NK-92 (cell line): ENCODE data around the gene IGF1R.

ENCODE experiments used
- DNase-seq: peaks from one replicate; lab custom pipeline; 2025; ENCODE audit not compliant: unreplicated experiment; lab: John Stamatoyannopoulos, UW

IGF1R gene

DNA sequence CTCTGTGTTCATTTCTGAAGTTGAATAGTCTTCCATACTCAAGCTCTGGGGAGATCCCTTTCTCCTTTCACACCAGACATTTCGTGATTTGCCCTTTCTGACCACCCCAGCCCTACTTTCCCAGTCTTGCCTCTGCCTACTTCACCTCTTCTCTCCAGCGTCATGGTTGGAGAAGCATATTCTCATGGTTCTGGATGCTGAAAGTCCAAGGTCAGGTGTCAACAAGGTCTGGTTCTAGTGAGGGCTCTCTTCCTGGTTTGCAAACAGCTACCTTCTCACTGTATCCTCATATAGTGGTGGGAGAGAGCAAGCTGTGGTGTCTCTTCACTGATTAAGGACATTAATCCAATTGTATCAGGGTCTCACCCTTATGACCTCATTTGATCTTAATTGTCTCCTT is 169.4 kb downstream of the IGF1R start:
- DNase-seq: no peak

DNA sequence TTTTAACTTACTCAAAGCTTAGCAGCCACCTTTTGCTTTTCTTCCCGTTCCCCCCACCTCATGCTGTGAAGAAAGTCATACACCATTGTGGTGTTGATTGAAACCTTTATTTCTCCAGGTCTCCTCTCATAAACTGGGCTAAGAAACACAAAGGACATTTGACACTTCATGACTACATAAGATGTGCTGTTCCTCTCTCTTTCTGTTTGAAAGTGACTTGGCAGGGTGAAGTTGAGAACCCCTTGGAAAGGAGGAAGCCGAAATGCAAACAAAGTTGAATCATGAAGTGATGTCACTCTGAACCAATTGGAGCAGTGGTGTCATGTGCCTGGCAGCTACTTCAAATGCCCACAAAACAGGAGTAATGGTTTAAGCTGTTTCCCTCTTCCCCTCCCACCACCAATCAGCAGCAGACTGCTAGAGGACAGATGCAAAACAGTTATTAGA is 174.7 kb downstream of the IGF1R start:
- DNase-seq: no peak

DNA sequence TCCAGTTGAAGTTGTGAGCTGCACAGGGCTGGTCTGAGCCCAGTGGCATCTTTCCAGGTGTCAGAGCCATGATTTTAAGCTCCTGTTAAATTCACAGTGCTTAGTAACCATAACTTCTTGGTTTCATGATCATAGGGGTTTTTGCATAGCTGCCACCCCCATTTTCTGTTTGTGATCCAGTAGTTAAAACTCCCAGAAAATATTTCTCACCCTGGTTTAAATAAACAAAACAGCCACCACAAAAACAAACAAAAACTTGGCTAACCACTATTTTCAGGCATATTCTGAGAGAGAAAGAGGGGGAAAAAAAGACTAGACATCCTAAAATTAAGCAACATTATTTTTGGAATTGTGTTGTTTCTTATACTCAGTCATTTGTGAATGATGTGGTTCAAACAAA is 175.3 kb downstream of the IGF1R start:
- DNase-seq: no peak

DNA sequence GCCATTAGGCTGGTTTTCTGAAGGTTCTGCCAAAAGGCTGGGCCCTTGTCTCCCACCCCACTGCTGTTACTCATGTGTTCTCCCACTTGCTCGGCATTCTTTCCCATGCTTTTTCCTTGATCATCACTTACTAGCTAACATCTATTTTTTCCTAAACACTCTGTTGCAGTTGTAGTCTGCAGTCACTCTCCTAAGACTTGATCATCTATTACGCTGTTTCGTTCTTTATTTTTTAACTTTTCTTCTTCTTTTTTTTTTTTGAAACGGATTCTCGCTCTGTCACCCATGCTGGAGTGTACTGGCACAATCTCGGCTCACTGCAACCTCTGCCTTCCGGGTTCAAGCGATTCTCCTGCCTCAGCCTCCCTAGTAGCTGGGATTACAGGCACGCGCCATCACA is 176.3 kb downstream of the IGF1R start:
- DNase-seq: no peak

DNA sequence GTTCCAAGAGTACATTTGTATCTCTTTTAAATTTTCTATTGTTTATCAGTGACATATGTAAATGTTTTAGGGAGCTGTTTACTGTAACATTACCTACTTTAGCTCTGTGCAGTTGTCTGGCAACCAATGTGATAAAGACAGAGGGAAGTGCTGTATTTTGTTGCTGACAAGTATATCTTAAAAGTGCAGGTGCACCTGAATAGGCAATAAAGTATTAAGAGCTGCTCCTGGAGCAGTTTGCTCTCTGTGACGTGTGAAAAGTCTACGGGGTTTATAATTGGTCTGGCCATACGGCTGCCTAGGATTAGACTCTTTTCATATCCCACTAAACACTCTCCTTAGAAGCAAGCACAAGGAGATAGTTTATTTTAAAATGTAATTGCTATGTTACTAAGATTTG is 178.3 kb downstream of the IGF1R start:
- DNase-seq: no peak

DNA sequence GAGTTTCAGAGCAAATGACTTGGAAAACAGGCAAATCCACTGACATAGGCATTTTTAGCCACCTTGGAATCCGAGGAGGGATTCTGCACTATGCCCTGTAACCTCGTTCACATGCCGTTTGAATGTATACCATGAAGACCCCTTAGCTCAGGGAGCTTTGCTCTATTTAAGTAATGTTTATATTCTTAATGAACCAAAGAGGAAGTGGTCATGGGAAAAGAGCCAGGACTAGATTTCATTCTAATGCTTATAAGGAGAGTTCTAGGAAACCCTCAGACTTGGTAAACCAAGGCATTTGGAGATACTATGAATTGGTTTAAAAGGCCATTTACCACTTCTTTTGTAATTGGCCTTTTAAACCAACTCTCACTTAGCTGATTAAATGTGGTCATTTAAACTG is 178.9 kb downstream of the IGF1R start:
- no peak for DNase-seq

DNA sequence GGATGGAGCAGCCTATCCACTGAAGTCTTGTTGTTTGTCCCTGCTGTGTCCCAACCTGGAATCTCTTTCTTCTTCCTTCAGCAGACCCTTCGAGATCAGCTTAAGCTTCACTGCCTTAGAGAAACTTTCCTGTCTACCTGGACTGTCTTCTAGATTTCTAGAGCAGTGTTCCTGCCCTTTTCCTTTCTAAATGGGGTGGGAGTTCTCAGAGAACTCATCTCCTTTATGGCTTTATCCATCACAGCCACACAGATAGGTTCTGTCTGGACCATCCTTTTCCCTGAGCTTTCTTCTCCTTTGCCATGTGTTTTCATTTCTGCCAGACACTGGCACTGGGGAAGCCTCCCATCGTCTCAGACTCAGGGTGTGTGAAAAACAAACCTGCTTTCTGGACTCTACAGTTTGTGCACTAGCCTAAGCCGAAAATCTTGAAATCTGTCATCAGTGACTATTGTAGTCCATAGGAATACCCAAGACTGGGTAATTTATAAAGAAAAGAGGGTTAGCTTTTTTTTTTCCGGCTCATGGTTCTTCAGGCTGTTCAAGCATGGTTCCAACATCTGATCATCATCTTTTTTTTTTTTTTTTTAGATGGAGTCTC is 181.8 kb downstream of the IGF1R start:
- no peak for DNase-seq

DNA sequence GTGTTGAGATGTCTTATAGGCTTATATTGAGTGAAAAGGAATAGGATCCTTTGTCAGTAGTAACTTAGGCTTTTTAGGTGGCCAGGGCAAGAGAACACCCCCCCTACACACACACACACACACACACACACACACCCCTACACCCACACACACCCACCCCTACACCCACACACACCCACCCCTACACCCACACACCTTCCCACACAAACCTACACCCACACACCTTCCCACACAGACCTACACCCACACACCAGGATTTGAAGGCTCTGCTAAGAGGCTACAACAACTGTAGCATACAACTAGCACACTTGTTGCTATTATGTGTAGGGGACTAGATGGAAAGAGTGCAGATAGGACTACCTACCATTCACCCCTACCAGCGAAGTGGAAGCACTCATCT is 186.6 kb downstream of the IGF1R start:
- DNase-seq: no peak

DNA sequence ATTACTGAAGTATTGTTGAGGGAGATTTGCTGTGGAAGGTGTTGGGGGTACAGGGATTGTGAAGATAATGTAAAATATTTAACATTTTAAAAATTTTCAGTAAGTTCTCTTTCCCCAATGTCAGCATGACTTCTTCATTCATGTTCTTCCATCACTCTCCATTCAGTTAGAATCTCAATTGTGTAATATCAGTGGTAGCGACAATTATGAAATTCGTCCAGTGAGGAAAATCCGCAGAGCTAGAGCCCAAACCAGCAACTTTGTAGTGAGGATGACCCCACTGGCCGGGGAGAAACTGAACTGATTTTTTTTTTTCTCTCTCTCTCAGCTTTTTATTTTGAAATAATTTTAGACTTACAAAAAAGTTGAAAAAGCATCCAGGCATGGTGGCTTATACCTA is 187.5 kb downstream of the IGF1R start:
- DNase-seq: no peak

DNA sequence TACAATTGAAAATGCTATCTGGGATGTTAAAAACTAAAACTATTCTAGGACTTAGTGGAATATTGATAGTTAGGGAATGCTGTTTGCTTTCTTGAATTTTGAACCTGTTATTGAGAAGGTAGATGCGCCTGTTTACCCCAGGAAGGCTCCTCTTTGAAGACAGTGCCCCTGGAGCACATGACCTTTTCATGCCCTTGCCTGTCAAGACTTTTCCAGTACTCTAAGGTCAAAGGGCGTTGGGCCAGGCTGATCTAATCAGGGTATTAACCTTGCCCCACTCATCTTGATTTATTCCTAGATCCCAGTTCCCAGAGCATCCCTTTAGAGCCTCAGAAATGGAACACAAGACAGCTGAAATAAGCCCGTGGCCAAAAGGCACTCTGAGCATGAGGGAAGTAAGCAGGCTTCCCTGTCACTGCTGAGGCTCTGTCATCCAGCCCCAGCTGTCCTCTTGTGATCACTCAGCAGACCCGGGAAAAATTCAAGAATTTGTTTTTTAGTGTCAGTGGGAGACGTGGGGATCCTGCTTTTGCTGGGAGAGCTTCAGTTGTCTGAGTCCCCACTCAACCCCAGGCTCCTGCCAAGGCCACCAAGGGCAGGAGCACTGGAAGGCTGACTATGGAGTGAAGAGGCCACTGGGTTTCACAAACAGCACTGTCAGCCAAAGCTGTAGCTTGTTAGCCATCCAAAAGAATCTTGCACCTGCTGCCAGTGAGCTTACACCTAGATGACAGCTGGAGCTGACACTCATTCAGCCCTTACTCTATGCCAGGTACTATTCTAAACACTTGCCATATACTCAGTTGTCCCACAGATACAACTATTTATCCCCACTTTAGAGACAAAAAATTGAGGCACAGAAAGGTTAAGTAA is 190.3 kb downstream of the IGF1R start:
- no peak for DNase-seq

DNA sequence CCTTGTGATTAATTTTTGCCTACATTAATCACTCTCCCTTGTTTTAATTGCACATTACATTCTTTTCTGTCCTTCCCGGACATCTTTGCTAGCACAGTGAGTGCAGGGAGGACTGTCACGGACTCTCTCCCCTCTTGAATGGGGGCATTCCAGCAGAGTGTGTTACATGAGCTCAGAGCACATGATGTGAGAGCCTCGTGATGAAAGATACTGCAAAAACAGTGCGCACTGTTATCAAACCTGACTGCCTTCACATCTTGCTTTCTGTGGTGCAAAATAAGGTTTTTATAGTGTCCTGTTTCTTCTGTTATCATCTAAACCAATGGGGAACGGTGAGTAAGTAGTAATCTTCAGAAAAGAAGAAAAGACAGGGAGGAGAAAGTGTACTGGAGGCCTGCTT is 191.7 kb downstream of the IGF1R start:
- no peak for DNase-seq

DNA sequence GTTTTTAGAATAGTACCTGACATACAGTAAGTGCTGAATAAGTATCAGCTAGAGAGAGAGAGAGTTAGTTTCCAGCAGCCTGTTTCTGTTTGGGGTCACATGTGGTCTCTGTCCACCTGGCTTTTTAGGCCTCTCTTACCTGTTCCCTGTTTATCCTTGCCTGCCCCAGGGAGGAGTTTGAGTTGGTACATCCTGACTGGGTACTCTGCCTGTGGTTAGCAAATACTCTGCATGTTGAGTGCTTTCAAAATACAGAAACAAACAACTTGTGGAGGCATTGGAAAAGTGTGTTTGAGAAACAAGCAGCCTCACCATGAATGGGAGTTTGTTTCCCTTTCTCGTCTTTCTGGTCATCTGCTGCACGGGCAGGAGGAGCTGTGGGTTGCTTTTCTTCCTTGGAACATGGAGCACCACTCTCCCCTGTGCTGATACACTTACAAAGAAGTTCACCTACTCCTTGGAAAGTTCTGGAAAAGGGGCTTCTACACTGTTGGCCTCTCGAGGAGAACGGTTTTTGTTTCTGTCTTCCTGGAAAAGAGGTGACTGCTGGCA is 193.2 kb downstream of the IGF1R start:
- no peak for DNase-seq

DNA sequence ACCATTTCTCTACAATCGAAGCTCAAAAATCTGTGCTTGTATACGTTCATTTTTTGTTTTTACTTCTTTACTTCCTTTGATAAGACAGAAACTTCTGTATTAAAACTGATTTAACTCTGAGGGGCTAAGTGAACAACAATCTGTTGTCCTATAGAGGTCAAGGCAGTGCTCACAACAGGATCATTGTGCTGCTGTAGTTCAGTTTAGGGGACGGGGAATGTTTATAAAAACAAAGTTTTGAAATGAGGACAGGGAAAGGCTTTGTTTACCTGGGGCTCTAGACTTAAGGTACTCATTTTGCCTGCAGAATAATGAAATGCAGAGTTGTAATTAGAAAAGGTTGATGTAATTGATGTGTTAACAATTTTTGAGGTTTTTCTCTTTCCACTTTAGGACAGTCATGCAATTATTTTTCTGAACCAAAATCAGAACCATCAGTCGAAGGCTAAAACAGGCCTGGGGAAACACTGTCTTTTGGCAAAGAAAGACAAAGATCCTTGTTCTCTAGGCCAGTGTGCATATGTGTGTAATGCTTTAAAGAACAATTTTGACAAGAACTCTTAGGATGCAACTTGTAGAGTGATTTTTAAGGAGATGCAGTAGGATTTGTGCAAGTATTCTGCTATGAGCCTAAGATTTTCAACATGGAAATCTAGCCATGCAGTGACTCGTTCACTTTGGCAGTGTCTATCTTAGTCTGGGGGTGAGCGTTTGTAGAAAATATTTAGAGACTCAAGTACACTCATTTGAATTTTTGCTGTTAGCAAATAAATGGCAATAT is 194.0 kb downstream of the IGF1R start:
- DNase-seq: no peak

DNA sequence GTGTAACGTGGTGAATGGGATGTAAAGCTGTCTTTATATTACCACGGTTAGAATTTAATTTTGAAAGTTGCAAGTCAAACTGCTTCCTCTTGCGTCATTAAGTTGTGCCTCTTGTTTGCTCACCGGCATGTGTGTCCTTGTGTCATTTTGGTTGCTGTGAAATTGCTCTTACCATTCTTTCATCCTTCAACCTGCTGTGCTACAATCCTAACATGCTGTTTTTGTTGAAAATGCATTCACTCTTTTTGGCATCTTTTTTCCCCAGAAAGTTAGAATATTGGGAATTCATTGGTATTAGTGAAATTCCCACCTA is 194.6 kb downstream of the IGF1R start:
- DNase-seq: no peak

DNA sequence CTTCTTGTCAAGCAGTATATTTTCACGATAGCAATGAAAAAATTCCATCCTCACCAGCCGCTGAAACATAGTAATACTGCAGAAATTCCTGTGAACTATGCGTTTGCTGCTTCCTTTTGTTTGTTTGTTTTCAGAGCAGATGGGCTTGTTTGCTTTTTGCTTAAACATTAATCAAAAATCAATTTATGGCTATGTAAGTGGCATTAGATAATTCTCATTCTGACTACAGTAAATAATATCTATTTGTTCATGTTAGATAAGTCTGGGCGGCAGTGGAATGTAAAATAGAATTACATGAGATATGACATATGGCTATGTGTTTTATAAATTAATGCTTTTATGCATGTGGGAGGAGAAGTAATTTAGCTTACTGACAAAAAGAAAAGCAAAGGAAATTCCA is 195.5 kb downstream of the IGF1R start:
- no peak for DNase-seq

DNA sequence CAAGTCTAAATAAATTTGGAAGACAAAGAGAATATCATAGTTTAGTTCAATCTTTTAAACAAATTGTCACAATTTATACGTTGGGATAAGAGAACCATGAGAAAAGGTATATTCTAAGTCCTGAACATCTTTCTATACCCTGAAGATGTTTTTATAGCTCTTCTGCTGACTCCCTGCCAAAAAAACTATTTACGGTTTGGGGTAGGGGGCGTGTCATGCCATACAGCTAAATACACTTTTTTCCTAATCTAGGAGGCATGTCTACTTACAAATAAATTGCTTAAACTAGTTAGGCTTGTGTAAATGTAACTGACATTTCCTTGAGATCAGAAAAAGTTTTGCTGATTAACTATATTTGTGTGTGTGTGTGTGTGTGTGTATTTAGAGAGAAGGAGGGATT is 195.9 kb downstream of the IGF1R start:
- no peak for DNase-seq

DNA sequence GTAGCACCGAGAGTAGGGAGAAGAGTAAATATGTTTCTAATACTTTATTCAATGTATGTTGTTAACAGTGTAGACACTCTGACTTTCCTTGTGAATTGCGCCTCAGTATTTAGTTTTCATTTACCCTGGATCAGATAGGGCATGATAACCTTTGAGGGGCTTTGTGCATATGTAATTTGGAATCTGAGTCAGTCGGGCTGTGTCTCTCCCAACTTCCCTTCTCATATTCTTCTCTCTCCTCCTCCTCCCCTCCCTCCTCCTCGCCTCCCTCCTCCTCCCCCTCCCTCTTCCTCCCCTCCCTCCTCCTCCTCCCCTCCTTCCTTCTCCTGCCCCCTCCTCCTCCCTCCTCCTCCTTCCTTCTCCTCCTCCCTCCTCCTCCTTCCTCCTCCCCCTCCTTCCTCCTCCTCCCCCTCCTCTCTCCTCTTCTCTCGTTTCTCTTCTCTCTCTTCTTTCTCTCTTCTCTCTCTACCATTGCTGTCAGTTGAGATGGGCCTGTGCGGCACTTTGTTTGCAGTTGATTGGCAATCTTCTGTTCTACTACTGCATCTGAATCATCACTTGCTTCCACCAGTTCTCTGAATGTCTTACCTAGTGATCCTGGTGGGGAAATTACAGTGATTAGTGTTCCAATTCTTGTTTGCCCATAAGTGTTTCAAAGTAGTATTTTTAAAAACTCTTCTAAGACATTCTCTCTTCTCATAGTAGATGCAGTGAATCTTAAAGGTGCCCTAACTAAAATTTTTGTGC is 197.0 kb downstream of the IGF1R start:
- DNase-seq: no peak

DNA sequence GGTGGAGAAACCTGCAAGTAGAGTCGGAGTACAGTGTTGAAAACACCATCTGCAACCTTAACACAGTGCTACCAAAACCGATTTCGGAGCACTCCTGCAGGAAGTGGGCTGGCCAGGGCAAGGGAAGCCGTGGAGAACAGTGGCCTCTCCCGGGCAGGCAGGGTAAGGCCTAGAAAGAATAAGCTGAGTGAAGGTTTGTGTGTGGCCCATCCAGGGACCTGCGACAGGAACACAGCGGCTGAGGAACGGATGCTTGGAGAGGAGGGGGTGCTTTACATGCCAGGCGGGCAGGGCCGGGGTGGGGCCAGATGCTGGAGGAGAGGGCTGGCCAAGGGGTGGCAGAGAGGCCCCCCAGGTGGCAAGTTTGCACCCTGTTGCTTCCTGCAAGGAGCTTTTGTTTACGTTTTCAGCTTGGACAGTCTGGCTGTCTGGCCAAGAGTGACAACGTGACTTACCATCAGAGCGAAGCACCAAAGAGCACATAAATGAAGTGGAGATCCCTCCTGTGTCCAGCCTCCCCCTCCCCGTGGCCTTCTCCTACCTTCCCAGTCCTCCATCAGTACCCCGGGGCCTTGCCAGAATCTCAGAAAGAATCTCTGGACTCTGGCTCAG is 202.7 kb downstream of the IGF1R start:
- no peak for DNase-seq

DNA sequence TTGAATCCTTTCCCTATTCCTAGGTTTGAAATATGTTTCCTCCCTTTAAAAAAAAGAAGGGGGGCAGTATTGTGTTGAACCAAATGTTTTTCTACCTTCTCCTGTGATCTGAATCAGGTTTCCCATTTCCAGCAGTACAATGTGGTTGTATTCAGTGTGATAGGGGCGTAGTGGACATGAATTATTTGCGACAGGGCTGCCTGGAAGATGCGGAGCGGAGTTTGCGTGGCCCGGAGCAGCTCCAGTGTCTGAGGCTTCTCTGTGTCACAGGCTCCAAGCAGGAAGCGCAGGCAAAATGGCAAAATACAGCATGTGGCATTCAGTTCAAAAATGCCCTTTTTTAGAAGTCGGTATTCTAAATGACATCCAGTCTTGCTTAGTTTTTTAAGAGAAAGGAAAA is 204.8 kb downstream of the IGF1R start:
- no peak for DNase-seq

DNA sequence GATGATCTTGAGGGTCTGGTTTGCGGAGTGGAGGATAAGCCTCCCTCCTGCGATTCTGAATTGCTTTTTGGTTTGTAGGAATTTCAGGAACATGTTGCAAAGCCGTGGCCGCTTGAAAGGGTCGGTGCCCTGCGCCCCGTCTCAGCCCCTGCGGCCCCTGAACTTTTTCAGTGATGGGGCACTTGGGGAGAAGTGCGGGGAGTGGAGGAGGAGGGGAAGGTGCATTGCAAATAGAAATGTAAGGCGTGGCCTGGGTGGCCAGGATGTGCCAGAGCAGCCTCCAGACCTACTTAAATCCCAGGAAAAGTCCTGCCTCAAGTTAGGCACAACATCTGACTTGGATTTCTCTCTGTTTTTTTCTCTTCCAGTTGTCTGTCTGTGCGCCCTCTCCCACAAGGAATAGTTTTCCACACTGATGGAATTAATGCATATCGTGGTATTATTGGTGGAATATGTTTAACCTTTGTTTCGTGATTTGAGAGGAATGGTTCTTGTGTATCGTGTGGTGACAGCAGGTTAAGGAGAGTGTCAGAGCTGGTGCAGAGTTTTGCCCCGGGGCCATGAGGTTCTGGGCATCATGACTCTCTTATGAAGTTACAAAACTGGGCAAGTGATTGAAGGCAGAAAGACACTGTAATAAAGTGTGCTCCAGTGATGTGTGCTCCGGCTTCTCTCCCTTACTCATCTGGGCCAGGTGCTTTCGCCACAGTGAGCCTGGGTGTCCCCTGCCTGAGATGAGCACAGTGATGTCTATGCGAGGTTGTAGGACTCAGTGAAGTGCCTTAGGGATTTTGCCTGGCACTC is 205.5 kb downstream of the IGF1R start:
- DNase-seq: no peak
